GM12872 (cell line): ENCODE data around the gene IL6R.

Source experiments
- CTCF ChIP-seq: IDR thresholded peaks from 3 replicates; pipeline ENCODE4 v1.5.1; 2011; ENCODE audit warnings: low read depth, mild to moderate bottlenecking, low read length, moderate library complexity; ENCODE audit not compliant: insufficient read depth

IL6R gene

GRCh38 chr1:154466206-154466605, 61.1 kb downstream of the IL6R start:
- no peak for TF ChIP-seq CTCF

- peak; percentile 44; the same call in 2 of the 3 replicates for TF ChIP-seq CTCF
These were observed 61.8 kb downstream of the IL6R start for GRCh38 chr1:154466921-154467417.

GRCh38 chr1:154467434-154468102, 62.4 kb downstream of the IL6R start:
- no peak for TF ChIP-seq CTCF

GRCh38 chr1:154468535-154469250, 63.5 kb downstream of the IL6R start:
- no peak for TF ChIP-seq CTCF

GRCh38 chr1:154469844-154470560, 64.9 kb downstream of the IL6R start:
- TF ChIP-seq CTCF, result no peak

GRCh38 chr1:154471304-154471703, 66.2 kb downstream of the IL6R start:
- TF ChIP-seq CTCF, result no peak

GRCh38 chr1:154474802-154475201, 69.7 kb downstream of the IL6R start:
- TF ChIP-seq CTCF, result no peak
